ENCODE results near the gene CPOX.

DNA sequence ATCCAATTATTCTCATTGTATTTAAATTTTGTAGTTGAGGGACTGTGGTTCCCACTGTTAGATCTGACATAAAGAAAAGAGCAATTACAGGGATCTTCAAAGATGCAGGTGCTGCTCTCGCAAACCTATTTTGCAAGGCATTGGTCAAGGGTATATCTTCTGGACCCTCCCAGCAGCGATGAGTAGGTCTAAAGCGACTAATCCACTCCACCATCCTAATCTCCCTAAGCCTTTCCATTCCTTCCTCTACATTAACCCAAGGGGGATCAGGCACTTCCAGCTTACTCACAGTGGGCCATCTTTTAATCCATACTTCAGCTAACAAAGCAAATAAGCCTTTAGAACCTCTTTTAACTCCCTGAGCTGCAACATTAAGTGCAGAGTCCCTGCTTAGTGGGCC is 37.0 kb upstream of the CPOX start:
- TF ChIP-seq ELF4 (IDR thresholded peaks at IDR 0.05) (no peak), TARDBP (IDR thresholded peaks at IDR 0.05) (no peak), FOXM1 (IDR thresholded peaks at IDR 0.05; ENCODE audit: borderline replicate concordance) (no peak), SP1 (IDR thresholded peaks at IDR 0.05) (no peak), SUZ12 (IDR thresholded peaks at IDR 0.05) (no peak)
- TF ChIP-seq, protein P1, sequence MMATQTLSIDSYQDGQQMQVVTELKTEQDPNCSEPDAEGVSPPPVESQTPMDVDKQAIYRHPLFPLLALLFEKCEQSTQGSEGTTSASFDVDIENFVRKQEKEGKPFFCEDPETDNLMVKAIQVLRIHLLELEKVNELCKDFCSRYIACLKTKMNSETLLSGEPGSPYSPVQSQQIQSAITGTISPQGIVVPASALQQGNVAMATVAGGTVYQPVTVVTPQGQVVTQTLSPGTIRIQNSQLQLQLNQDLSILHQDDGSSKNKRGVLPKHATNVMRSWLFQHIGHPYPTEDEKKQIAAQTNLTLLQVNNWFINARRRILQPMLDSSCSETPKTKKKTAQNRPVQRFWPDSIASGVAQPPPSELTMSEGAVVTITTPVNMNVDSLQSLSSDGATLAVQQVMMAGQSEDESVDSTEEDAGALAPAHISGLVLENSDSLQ (IDR thresholded peaks at IDR 0.05), result no peak
